PC-3 (cell line): ENCODE measurements around the gene ANKRD29. TPM values are rescaled to one million over a fixed set of nuclear protein-coding genes. Genes with fewer than 3 reads are reported as not detected.

Experiments
- ATAC-seq: fragments of 200-7000 bp; cut with Tn5 transposase; 2 replicates; pipeline ENCODE4 v1.9.1; 2020; ENCODE audit warnings: mild to moderate bottlenecking, moderate library complexity
- BruUV-seq: library from RNA; stranded (reverse); fragments of 400-500 nt; replicated peaks from 2 replicates; lab custom pipeline; 2021; lab: Mats Ljungman, UMichigan
- CTCF ChIA-PET: fragments of 300-600 bp; sonication (Branson Sonifier 250); formaldehyde crosslinking; loops from one replicate; lab custom pipeline; 2022; ENCODE audit warnings: antibody characterized with exemption; lab: Charles Lee
- POLR2A ChIA-PET: fragments of 300-600 bp; sonication (Branson Sonifier 250); formaldehyde crosslinking; loops from one replicate; lab custom pipeline; 2022; ENCODE audit warnings: antibody characterized with exemption; ENCODE audit not compliant: unreplicated experiment; lab: Charles Lee
- DNase-seq: peaks from one replicate; pipeline ENCODE4 v3.0.0-alpha.2; 2015
- H2AFZ ChIP-seq: fragments of 300-600 bp; sonication (generic); 2 replicates; pipeline ENCODE4 v1.6.0; 2016; ENCODE audit warnings: antibody characterized with exemption, low read length
- H3F3A ChIP-seq: fragments of 300-600 bp; sonication (generic); one replicate; pipeline ENCODE4 v1.6.0; 2017; ENCODE audit warnings: antibody characterized with exemption, low read length, control low read depth, mild to moderate bottlenecking; ENCODE audit not compliant: unreplicated experiment
- H3K27ac ChIP-seq: fragments of 300-600 bp; sonication (generic); 2 replicates; pipeline ENCODE4 v1.5.1; 2016; ENCODE audit warnings: mild to moderate bottlenecking, low read length
- H3K27me3 ChIP-seq: fragments of 300-600 bp; sonication (generic); 2 replicates; pipeline ENCODE4 v1.6.1; 2016; ENCODE audit warnings: low read length, mixed read lengths
- H3K36me3 ChIP-seq: fragments of 300-600 bp; sonication (generic); 2 replicates; pipeline ENCODE4 v1.6.1; 2016; ENCODE audit warnings: low read depth, mixed run types, low read length, mixed read lengths
- H3K4me1 ChIP-seq: fragments of 300-600 bp; sonication (generic); 2 replicates; pipeline ENCODE4 v1.5.1; 2016; ENCODE audit warnings: low read length; ENCODE audit not compliant: insufficient read depth
- H3K4me2 ChIP-seq: fragments of 300-600 bp; sonication (generic); 2 replicates; pipeline ENCODE4 v1.6.0; 2016; ENCODE audit warnings: low read length
- H3K4me3 ChIP-seq: fragments of 300-600 bp; sonication (generic); 2 replicates; pipeline ENCODE4 v1.5.1; 2016; ENCODE audit warnings: mild to moderate bottlenecking, low read length, mixed read lengths
- H3K79me2 ChIP-seq: fragments of 300-600 bp; sonication (generic); 2 replicates; pipeline ENCODE4 v1.6.1; 2017; ENCODE audit warnings: low read length, mixed read lengths
- H3K9ac ChIP-seq: fragments of 300-600 bp; sonication (generic); 2 replicates; pipeline ENCODE4 v1.6.0; 2016; ENCODE audit warnings: mild to moderate bottlenecking, low read length
- H3K9me2 ChIP-seq: fragments of 300-600 bp; sonication (generic); replicated peaks from 2 replicates; pipeline ENCODE4 v1.6.1; 2016; ENCODE audit warnings: mixed run types, low read length, mixed read lengths
- H3K9me3 ChIP-seq: fragments of 300-600 bp; sonication (generic); 2 replicates; pipeline ENCODE4 v1.6.1; 2016; ENCODE audit warnings: low read length, mixed read lengths
- H4K20me1 ChIP-seq: fragments of 300-600 bp; sonication (generic); 2 replicates; pipeline ENCODE4 v1.6.1; 2016; ENCODE audit warnings: low read length, mixed read lengths
- EZH2 ChIP-seq: fragments of 300-600 bp; sonication (generic); IDR thresholded peaks from one replicate; pipeline ENCODE4 v1.6.1; 2017; ENCODE audit warnings: antibody characterized with exemption, mild to moderate bottlenecking, low read length; ENCODE audit not compliant: unreplicated experiment
- EZH2phosphoT487 ChIP-seq: fragments of 300-600 bp; sonication (generic); IDR thresholded peaks from 2 replicates; pipeline ENCODE4 v1.6.1; 2018; ENCODE audit warnings: mild to moderate bottlenecking, antibody characterized with exemption, low read length, borderline replicate concordance
- intact Hi-C: fragments of 100-400 bp; cut with micrococcal nuclease; formaldehyde crosslinking; loops from 2 replicates; pipeline ENCODE4 v1.9.0; 2023
- total RNA-seq: library from RNA; depleted of rRNA; stranded (reverse); fragments of >200 nt; gene quantifications from 2 replicates; pipeline ENCODE4 v1.2.3, GENCODE V29; 2014
- TF ChIP-seq, protein P1 (sequence below): fragments of 300-600 bp; sonication (generic); conservative IDR thresholded peaks from 2 replicates; pipeline ENCODE4 v1.5.1; 2017; ENCODE audit warnings: antibody characterized with exemption, low read depth, mild to moderate bottlenecking, low read length

The ANKRD29 gene
- total RNA-seq, 1 experiment from 2014 or later, result 31.0 TPM

DNA sequence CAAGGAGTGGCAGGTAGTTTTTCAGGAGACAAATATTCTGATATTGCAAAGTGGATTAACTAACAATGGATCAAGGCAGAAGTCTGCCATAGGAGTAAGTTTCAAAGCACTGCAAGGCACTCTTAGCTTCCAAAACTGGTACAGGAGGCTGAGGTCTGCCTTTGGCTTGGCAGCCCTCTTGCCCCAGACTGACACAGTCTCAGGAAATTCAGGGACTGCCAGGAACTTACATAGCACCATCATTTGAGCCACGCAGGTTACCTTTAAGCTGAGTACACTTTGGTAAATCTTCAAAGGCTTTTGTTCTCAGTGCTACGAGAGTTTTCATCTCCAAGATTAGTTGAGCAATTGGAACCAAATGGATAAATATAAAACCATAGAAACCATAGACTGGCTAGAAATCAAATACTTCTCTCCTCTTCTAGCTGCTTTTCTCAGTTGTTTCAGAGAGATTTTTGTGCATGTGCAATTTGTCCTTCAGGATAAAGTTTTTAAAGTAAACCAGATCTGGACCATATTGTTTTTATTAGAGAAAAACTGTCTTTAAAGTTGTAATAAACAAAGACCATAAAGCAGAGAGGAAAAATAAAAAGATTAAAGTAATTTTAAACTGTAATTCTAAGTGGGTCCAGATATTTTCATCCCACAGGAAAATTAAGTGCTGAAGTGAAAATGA, 18.8 kb downstream of the ANKRD29 start:
- no peaks in the 10 kb centered on the region for H3K27me3 ChIP-seq
- no peaks in the 10 kb centered on the region for H3F3A ChIP-seq
- BruUV-seq, result no TSS peak
- H3K27ac ChIP-seq, result no peak overlapping the region
- TF ChIP-seq EZH2phosphoT487, result no peak
- TF ChIP-seq EZH2, result no peak
- TF ChIP-seq, protein P1, sequence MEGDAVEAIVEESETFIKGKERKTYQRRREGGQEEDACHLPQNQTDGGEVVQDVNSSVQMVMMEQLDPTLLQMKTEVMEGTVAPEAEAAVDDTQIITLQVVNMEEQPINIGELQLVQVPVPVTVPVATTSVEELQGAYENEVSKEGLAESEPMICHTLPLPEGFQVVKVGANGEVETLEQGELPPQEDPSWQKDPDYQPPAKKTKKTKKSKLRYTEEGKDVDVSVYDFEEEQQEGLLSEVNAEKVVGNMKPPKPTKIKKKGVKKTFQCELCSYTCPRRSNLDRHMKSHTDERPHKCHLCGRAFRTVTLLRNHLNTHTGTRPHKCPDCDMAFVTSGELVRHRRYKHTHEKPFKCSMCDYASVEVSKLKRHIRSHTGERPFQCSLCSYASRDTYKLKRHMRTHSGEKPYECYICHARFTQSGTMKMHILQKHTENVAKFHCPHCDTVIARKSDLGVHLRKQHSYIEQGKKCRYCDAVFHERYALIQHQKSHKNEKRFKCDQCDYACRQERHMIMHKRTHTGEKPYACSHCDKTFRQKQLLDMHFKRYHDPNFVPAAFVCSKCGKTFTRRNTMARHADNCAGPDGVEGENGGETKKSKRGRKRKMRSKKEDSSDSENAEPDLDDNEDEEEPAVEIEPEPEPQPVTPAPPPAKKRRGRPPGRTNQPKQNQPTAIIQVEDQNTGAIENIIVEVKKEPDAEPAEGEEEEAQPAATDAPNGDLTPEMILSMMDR, result no peak
- no peak overlapping the region for H3K4me3 ChIP-seq
- no peak overlapping the region for H2AFZ ChIP-seq
- ChIA-PET POLR2A (no interaction called here), CTCF (no interaction called here)
- H4K20me1 ChIP-seq, result no peaks in the 10 kb centered on the region
- intact Hi-C loops, result no loop called here
- no peak overlapping the region for H3K9ac ChIP-seq
- no peak for DNase-seq
- H3K79me2 ChIP-seq, result no peaks in the 10 kb centered on the region
- H3K36me3 ChIP-seq, result peaks cover 10% of the 10 kb centered on the region; the same call in 1 of the 2 replicates
- H3K9me3 ChIP-seq, result no peaks in the 10 kb centered on the region
- H3K4me2 ChIP-seq, result no peak overlapping the region
- H3K9me2 ChIP-seq, result no peaks in the 10 kb centered on the region
- H3K4me1 ChIP-seq, result no peaks in the 10 kb centered on the region
- ATAC-seq, result no peak

DNA sequence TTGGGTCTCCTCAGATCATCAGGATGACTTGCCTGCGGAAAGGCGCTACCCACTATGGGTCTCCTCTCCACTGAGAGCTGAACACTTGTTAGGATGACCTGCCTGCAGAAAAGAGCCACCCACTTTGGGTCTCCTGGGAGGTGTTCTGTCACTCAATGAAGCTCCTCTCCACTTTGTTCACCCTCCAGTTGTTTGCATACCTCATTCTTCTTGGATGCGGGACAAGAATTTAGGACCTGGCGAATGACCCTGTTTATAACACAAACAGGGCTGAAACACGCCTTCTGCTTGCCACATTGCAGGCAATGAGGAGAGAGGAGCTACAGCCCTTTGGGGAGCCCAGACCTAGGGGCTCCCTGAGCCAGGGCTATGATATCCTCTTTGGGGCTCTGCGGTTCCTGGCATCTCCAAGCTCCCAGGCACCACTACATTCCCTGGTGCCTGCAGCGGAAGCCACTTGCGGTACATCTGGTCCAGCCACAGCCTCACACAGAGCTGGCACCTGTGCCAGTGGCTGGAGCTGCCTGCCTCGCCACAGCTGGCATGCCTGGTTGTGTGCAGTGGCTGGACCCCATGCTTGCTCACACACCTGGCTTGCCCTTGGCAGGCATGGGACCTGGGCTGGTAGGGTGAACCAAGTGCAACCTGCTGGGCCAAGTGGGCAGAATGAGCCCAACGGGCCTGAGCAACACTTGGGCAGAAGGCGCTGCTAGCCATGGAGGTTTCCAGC, 20.6 kb downstream of the ANKRD29 start:
- POLR2A ChIA-PET, result no interaction called here
- intact Hi-C loops, result no loop called here

More for the DNA sequence above, 20.6 kb downstream of the ANKRD29 start:
- peaks cover 10% of the 10 kb centered on the region; the same call in 1 of the 2 replicates for H3K36me3 ChIP-seq
- no peak overlapping the region for H3K4me3 ChIP-seq
- H3F3A ChIP-seq, result no peaks in the 10 kb centered on the region
- no peaks in the 10 kb centered on the region for H4K20me1 ChIP-seq
- H3K27me3 ChIP-seq, result no peaks in the 10 kb centered on the region
- ATAC-seq, result no peak
- no peak overlapping the region for H3K4me2 ChIP-seq
- CTCF ChIA-PET, result no interaction called here
- no peaks in the 10 kb centered on the region for H3K79me2 ChIP-seq
- DNase-seq, result no peak
- TF ChIP-seq, protein P1, result no peak
- no peak for TF ChIP-seq EZH2phosphoT487
- no peak for TF ChIP-seq EZH2
- H3K4me1 ChIP-seq, result no peaks in the 10 kb centered on the region
- no peaks in the 10 kb centered on the region for H3K9me3 ChIP-seq
- no peaks in the 10 kb centered on the region for H3K9me2 ChIP-seq
- no peak overlapping the region for H3K9ac ChIP-seq
- BruUV-seq, result no TSS peak
- no peak overlapping the region for H3K27ac ChIP-seq
- H2AFZ ChIP-seq, result no peak overlapping the region
